ENCODE results near the gene RNF11. TPM values are rescaled to one million over a fixed set of nuclear protein-coding genes. Genes with fewer than 3 reads are reported as not detected.

The RNF11 gene
- total RNA-seq, 2 experiments from 2014 or later: 27.5 to 29.0 TPM

- POLR2A ChIA-PET: no interaction called here
- Mint-ChIP-seq H3K9me3 (ENCODE audit: insufficient read depth) (no peaks in the 10 kb centered on the region), H3K4me3 (no peak overlapping the region), H3K27me3 (ENCODE audit: low read depth) (no peaks in the 10 kb centered on the region), H3K4me1 (ENCODE audit: low read depth) (peaks cover 51% of the 10 kb centered on the region), H3K27ac (no peak overlapping the region), H3K36me3 (ENCODE audit: low read depth) (peaks cover 26% of the 10 kb centered on the region)
- no peak for ATAC-seq
- CTCF ChIA-PET: interaction anchor here (4.2 kb wide), 1 partner anchor 30 kb away, joined by 30 read pairs; no protein-coding TSS in a partner anchor
- no peak for DNase-seq
Observed at GRCh38 chr1:51266181-51266580, 30.1 kb downstream of the RNF11 start.

- ChIA-PET CTCF (interaction anchor here (4.2 kb wide), 1 partner anchor 29 kb away, joined by 30 read pairs; no protein-coding TSS in a partner anchor), POLR2A (no interaction called here)
- Mint-ChIP-seq H3K27ac (no peak overlapping the region), H3K9me3 (ENCODE audit: insufficient read depth) (no peaks in the 10 kb centered on the region), H3K4me3 (no peak overlapping the region), H3K36me3 (ENCODE audit: low read depth) (peaks cover 27% of the 10 kb centered on the region), H3K4me1 (ENCODE audit: low read depth) (peaks cover 46% of the 10 kb centered on the region), H3K27me3 (ENCODE audit: low read depth) (no peaks in the 10 kb centered on the region)
- no peak for DNase-seq
- no peak for ATAC-seq
Observed at GRCh38 chr1:51266791-51267190, 30.7 kb downstream of the RNF11 start.

GRCh38 chr1:51268634-51269033 lies 32.6 kb downstream of the RNF11 start:
- H3K4me3 Mint-ChIP-seq: peak overlapping the region; percentile 16
- ATAC-seq (no peak), DNase-seq (no peak)
- H3K4me1 Mint-ChIP-seq (ENCODE audit: low read depth): peaks cover 40% of the 10 kb centered on the region
- H3K27ac Mint-ChIP-seq: peak overlapping the region; percentile 31
- CTCF ChIA-PET: interaction anchor here (1.0 to 4.2 kb wide), 2 partner anchors 27 to 77 kb away, joined by 3 to 30 read pairs; no protein-coding TSS in a partner anchor
- H3K9me3 Mint-ChIP-seq (ENCODE audit: insufficient read depth): no peaks in the 10 kb centered on the region
- H3K27me3 Mint-ChIP-seq (ENCODE audit: low read depth): no peaks in the 10 kb centered on the region
- POLR2A ChIA-PET: no interaction called here
- H3K36me3 Mint-ChIP-seq (ENCODE audit: low read depth): peaks cover 33% of the 10 kb centered on the region

- no peak overlapping the region for H3K4me3 Mint-ChIP-seq
- CTCF ChIA-PET: interaction anchor here (0.8 to 1.2 kb wide), 2 partner anchors 26 to 733 kb away, joined by 3 to 7 read pairs; no protein-coding TSS in a partner anchor
Observed at GRCh38 chr1:51270751-51271150, 34.7 kb downstream of the RNF11 start.

GRCh38 chr1:51272916-51273315 lies 36.8 kb downstream of the RNF11 start:
- POLR2A ChIA-PET: no interaction called here
- Mint-ChIP-seq H3K36me3 (ENCODE audit: low read depth) (peaks cover 31% of the 10 kb centered on the region), H3K9me3 (ENCODE audit: insufficient read depth) (no peaks in the 10 kb centered on the region), H3K4me3 (no peak overlapping the region), H3K27ac (no peak overlapping the region), H3K27me3 (ENCODE audit: low read depth) (no peaks in the 10 kb centered on the region), H3K4me1 (ENCODE audit: low read depth) (peaks cover 15% of the 10 kb centered on the region)
- ATAC-seq (no peak), DNase-seq (no peak)
- CTCF ChIA-PET: interaction anchor here (0.9 to 1.2 kb wide), 2 partner anchors 23 to 24 kb away, joined by 3 to 4 read pairs; no protein-coding TSS in a partner anchor

More at GRCh38 chr1:51270751-51271150, 34.7 kb downstream of the RNF11 start:
- Mint-ChIP-seq H3K27me3 (ENCODE audit: low read depth) (no peaks in the 10 kb centered on the region), H3K9me3 (ENCODE audit: insufficient read depth) (no peaks in the 10 kb centered on the region), H3K27ac (no peak overlapping the region), H3K36me3 (ENCODE audit: low read depth) (peaks cover 35% of the 10 kb centered on the region), H3K4me1 (ENCODE audit: low read depth) (peaks cover 31% of the 10 kb centered on the region)
- no peak for ATAC-seq
- DNase-seq: no peak
- POLR2A ChIA-PET: no interaction called here

GRCh38 chr1:51274676-51275075 lies 38.6 kb downstream of the RNF11 start:
- CTCF ChIA-PET: no interaction called here
- POLR2A ChIA-PET: no interaction called here
- H3K27ac Mint-ChIP-seq: no peak overlapping the region
- no peaks in the 10 kb centered on the region for H3K9me3 Mint-ChIP-seq (ENCODE audit: insufficient read depth)
- H3K27me3 Mint-ChIP-seq (ENCODE audit: low read depth): no peaks in the 10 kb centered on the region
- peaks cover 3% of the 10 kb centered on the region for H3K4me1 Mint-ChIP-seq (ENCODE audit: low read depth)
- no peak for ATAC-seq
- H3K36me3 Mint-ChIP-seq (ENCODE audit: low read depth): peaks cover 25% of the 10 kb centered on the region
- DNase-seq: no peak
- no peak overlapping the region for H3K4me3 Mint-ChIP-seq

GRCh38 chr1:51276286-51276685 lies 40.2 kb downstream of the RNF11 start:
- Mint-ChIP-seq H3K36me3 (ENCODE audit: low read depth) (peaks cover 11% of the 10 kb centered on the region), H3K4me3 (no peak overlapping the region), H3K9me3 (ENCODE audit: insufficient read depth) (no peaks in the 10 kb centered on the region), H3K27me3 (ENCODE audit: low read depth) (no peaks in the 10 kb centered on the region), H3K4me1 (ENCODE audit: low read depth) (peaks cover 3% of the 10 kb centered on the region), H3K27ac (peak overlapping the region; percentile 46)
- no peak for DNase-seq
- POLR2A ChIA-PET: no interaction called here
- CTCF ChIA-PET: no interaction called here
- ATAC-seq: no peak

- Mint-ChIP-seq H3K27ac (no peak overlapping the region), H3K27me3 (ENCODE audit: low read depth) (no peaks in the 10 kb centered on the region), H3K9me3 (ENCODE audit: insufficient read depth) (no peaks in the 10 kb centered on the region), H3K4me3 (no peak overlapping the region), H3K4me1 (ENCODE audit: low read depth) (peaks cover 12% of the 10 kb centered on the region), H3K36me3 (ENCODE audit: low read depth) (no peaks in the 10 kb centered on the region)
- POLR2A ChIA-PET: interaction anchor here (2.3 kb wide), 1 partner anchor 44 kb away, joined by 8 read pairs; the partner anchor contains the start of gene RNF11
- DNase-seq (no peak), ATAC-seq (no peak)
- CTCF ChIA-PET: interaction anchor here (2.8 kb wide), 1 partner anchor 16 kb away, joined by 15 read pairs; no protein-coding TSS in a partner anchor
Observed at GRCh38 chr1:51280321-51280978, 44.4 kb downstream of the RNF11 start.

- no peak for ATAC-seq
- POLR2A ChIA-PET: no interaction called here
Observed at GRCh38 chr1:51281807-51282206, 45.7 kb downstream of the RNF11 start.

GRCh38 chr1:51282605-51283004 lies 46.5 kb downstream of the RNF11 start:
- Mint-ChIP-seq H3K36me3 (ENCODE audit: low read depth) (no peaks in the 10 kb centered on the region), H3K27ac (no peak overlapping the region), H3K4me1 (ENCODE audit: low read depth) (peaks cover 14% of the 10 kb centered on the region), H3K9me3 (ENCODE audit: insufficient read depth) (no peaks in the 10 kb centered on the region), H3K4me3 (no peak overlapping the region), H3K27me3 (ENCODE audit: low read depth) (no peaks in the 10 kb centered on the region)
- ATAC-seq (no peak), DNase-seq (no peak)
- ChIA-PET CTCF (interaction anchor here (1.3 kb wide), 1 partner anchor 14 kb away, joined by 7 read pairs; no protein-coding TSS in a partner anchor), POLR2A (no interaction called here)

More at GRCh38 chr1:51281807-51282206, 45.7 kb downstream of the RNF11 start:
- peaks cover 14% of the 10 kb centered on the region for H3K4me1 Mint-ChIP-seq (ENCODE audit: low read depth)
- no peaks in the 10 kb centered on the region for H3K9me3 Mint-ChIP-seq (ENCODE audit: insufficient read depth)
- no peak overlapping the region for H3K4me3 Mint-ChIP-seq
- no peak overlapping the region for H3K27ac Mint-ChIP-seq
- no peaks in the 10 kb centered on the region for H3K36me3 Mint-ChIP-seq (ENCODE audit: low read depth)
- DNase-seq: no peak
- H3K27me3 Mint-ChIP-seq (ENCODE audit: low read depth): no peaks in the 10 kb centered on the region
- CTCF ChIA-PET: no interaction called here

GRCh38 chr1:51283979-51284378 lies 47.9 kb downstream of the RNF11 start:
- CTCF ChIA-PET: interaction anchor here (1.3 kb wide), 1 partner anchor 13 kb away, joined by 7 read pairs; no protein-coding TSS in a partner anchor
- POLR2A ChIA-PET: no interaction called here
- ATAC-seq: no peak
- no peak overlapping the region for H3K4me3 Mint-ChIP-seq
- H3K27me3 Mint-ChIP-seq (ENCODE audit: low read depth): no peaks in the 10 kb centered on the region
- no peak overlapping the region for H3K27ac Mint-ChIP-seq
- H3K4me1 Mint-ChIP-seq (ENCODE audit: low read depth): peaks cover 14% of the 10 kb centered on the region
- DNase-seq: no peak
- H3K36me3 Mint-ChIP-seq (ENCODE audit: low read depth): no peaks in the 10 kb centered on the region
- H3K9me3 Mint-ChIP-seq (ENCODE audit: insufficient read depth): no peaks in the 10 kb centered on the region

- no peak overlapping the region for H3K4me3 Mint-ChIP-seq
- CTCF ChIA-PET: no interaction called here
- no peaks in the 10 kb centered on the region for H3K36me3 Mint-ChIP-seq (ENCODE audit: low read depth)
- H3K27me3 Mint-ChIP-seq (ENCODE audit: low read depth): no peaks in the 10 kb centered on the region
- no peak for DNase-seq
- H3K27ac Mint-ChIP-seq: no peak overlapping the region
- no peaks in the 10 kb centered on the region for H3K9me3 Mint-ChIP-seq (ENCODE audit: insufficient read depth)
- ATAC-seq: no peak
- POLR2A ChIA-PET: no interaction called here
- peaks cover 14% of the 10 kb centered on the region for H3K4me1 Mint-ChIP-seq (ENCODE audit: low read depth)
Observed at GRCh38 chr1:51284487-51284954, 48.4 kb downstream of the RNF11 start.
